GM23338 (cell line): Measurements from ENCODE around the gene GATA5. TPM values are rescaled to one million over a fixed set of nuclear protein-coding genes. Genes with fewer than 3 reads are reported as not detected.

Experiments
- ATAC-seq: fragments of 200-7000 bp; cut with Tn5 transposase; 3 replicates; pipeline ENCODE4 v1.9.1; 2020
- DNase-seq: peaks from one replicate; pipeline ENCODE4 v3.0.0-alpha.2; 2015; ENCODE audit warnings: low spot score
- H2AFZ ChIP-seq: fragments of 200-600 bp; sonication (generic); 2 replicates; pipeline ENCODE4 v1.8.0; 2016; ENCODE audit warnings: antibody characterized with exemption, mild to moderate bottlenecking, moderate library complexity
- H3F3A ChIP-seq: fragments of 200-600 bp; sonication (generic); replicated peaks from 2 replicates; pipeline ENCODE4 v1.8.0; 2017; ENCODE audit warnings: antibody characterized with exemption, mixed run types, low read depth
- H3K27ac ChIP-seq: fragments of 200-600 bp; sonication (generic); 2 replicates; pipeline ENCODE4 v1.6.1; 2016; ENCODE audit warnings: low read depth
- H3K27me3 ChIP-seq: fragments of 200-600 bp; sonication (generic); 2 replicates; pipeline ENCODE4 v1.8.0; 2016; ENCODE audit warnings: mild to moderate bottlenecking, mixed run types, moderate library complexity; ENCODE audit not compliant: insufficient read depth
- H3K36me3 ChIP-seq: fragments of 200-600 bp; sonication (generic); 2 replicates; pipeline ENCODE4 v1.8.0; 2016; ENCODE audit warnings: mild to moderate bottlenecking; ENCODE audit not compliant: insufficient read depth
- H3K4me1 ChIP-seq: fragments of 200-600 bp; sonication (generic); 2 replicates; pipeline ENCODE4 v1.8.0; 2016; ENCODE audit warnings: mild to moderate bottlenecking, moderate library complexity; ENCODE audit not compliant: insufficient read depth
- H3K4me2 ChIP-seq: fragments of 200-600 bp; sonication (generic); 2 replicates; pipeline ENCODE4 v1.7.1; 2017; ENCODE audit warnings: mixed run types
- H3K4me3 ChIP-seq: fragments of 200-600 bp; sonication (generic); 2 replicates; pipeline ENCODE4 v1.6.1; 2016; ENCODE audit warnings: mixed run types
- H3K79me2 ChIP-seq: fragments of 200-600 bp; sonication (generic); replicated peaks from 2 replicates; pipeline ENCODE4 v1.8.0; 2017; ENCODE audit warnings: mild to moderate bottlenecking; ENCODE audit not compliant: insufficient read depth
- H3K9me2 ChIP-seq: fragments of 200-600 bp; sonication (generic); 2 replicates; pipeline ENCODE4 v1.8.0; 2017; ENCODE audit not compliant: insufficient read depth
- H4K20me1 ChIP-seq: fragments of 200-600 bp; sonication (generic); replicated peaks from 2 replicates; pipeline ENCODE4 v1.8.0; 2017; ENCODE audit warnings: mild to moderate bottlenecking; ENCODE audit not compliant: insufficient read depth
- H3K27ac Mint-ChIP-seq: 2 replicates; pipeline ENCODE4 v1.8.0; 2020; ENCODE audit warnings: inconsistent platforms, mild to moderate bottlenecking, moderate library complexity, mixed read lengths
- H3K27me3 Mint-ChIP-seq: 3 replicates; pipeline ENCODE4 v1.8.0; 2022; ENCODE audit warnings: low read depth, mild to moderate bottlenecking, moderate library complexity, mixed read lengths, inconsistent platforms; ENCODE audit not compliant: insufficient read depth, poor library complexity
- H3K36me3 Mint-ChIP-seq: 3 replicates; pipeline ENCODE4 v1.8.0; 2021; ENCODE audit warnings: low read depth, mild to moderate bottlenecking, inconsistent platforms, moderate library complexity, mixed read lengths
- H3K4me1 Mint-ChIP-seq: 3 replicates; pipeline ENCODE4 v1.8.0; 2020; ENCODE audit warnings: mild to moderate bottlenecking, inconsistent platforms, mixed read lengths
- H3K4me3 Mint-ChIP-seq: 3 replicates; pipeline ENCODE4 v1.8.0; 2021; ENCODE audit warnings: moderate library complexity, mild to moderate bottlenecking, inconsistent platforms, mixed read lengths
- H3K9me3 Mint-ChIP-seq: 3 replicates; pipeline ENCODE4 v1.8.0; 2020; ENCODE audit warnings: moderate library complexity, mild to moderate bottlenecking, inconsistent platforms, mixed read lengths
- CREB1 ChIP-seq: fragments of 250-450 bp; sonication (Bioruptor Pico); IDR thresholded peaks from 2 replicates; pipeline ENCODE4 v1.5.0; 2020; ENCODE audit warnings: low read depth, mild to moderate bottlenecking, moderate library complexity
- EZH2 ChIP-seq: fragments of 200-600 bp; sonication (generic); IDR thresholded peaks from one replicate; pipeline ENCODE4 v1.8.0; 2017; ENCODE audit warnings: antibody characterized with exemption, mild to moderate bottlenecking, low read depth; ENCODE audit not compliant: unreplicated experiment
- EZH2phosphoT487 ChIP-seq: fragments of 200-600 bp; sonication (generic); IDR thresholded peaks from one replicate; pipeline ENCODE4 v1.8.1; 2018; ENCODE audit warnings: antibody characterized with exemption; ENCODE audit not compliant: unreplicated experiment
- JUNB ChIP-seq: IDR thresholded peaks from one replicate; pipeline ENCODE4 v1.6.1; 2016; ENCODE audit warnings: antibody characterized with exemption; ENCODE audit not compliant: unreplicated experiment
- NANOG ChIP-seq: IDR thresholded peaks from 2 replicates; pipeline ENCODE4 v1.6.1; 2016; ENCODE audit warnings: antibody characterized with exemption, borderline replicate concordance
- POLR2AphosphoS5 ChIP-seq: IDR thresholded peaks from 2 replicates; pipeline ENCODE4 v1.6.1; 2016; ENCODE audit warnings: antibody characterized with exemption, low read depth
- STAT1 ChIP-seq: IDR thresholded peaks from one replicate; pipeline ENCODE4 v1.6.1; 2016; ENCODE audit warnings: antibody characterized with exemption; ENCODE audit not compliant: unreplicated experiment
- ZNF114 ChIP-seq: fragments of 250-450 bp; sonication (Bioruptor Pico); IDR thresholded peaks from 2 replicates; pipeline ENCODE4 v1.5.0; 2020; ENCODE audit warnings: mild to moderate bottlenecking, moderate library complexity
- ZNF331 ChIP-seq: fragments of 250-450 bp; sonication (Bioruptor Pico); IDR thresholded peaks from 2 replicates; pipeline ENCODE4 v1.5.0; 2020; ENCODE audit warnings: low read depth, mild to moderate bottlenecking, moderate library complexity
- polyA plus RNA-seq: library from polyadenylated mRNA; unstranded; fragments of >200 nt; fragmentation: Nextera tagmentation; extraction: Ambion mirVana; gene quantifications from 2 replicates; pipeline ENCODE4 v1.2.1, GENCODE V29; 2016
- total RNA-seq: library from RNA; depleted of rRNA; stranded (reverse); fragments of >200 nt; shearing (Covaris generic); gene quantifications from 2 replicates; pipeline ENCODE4 v1.2.3, GENCODE V29; 2014
- TF ChIP-seq, protein P1 (sequence below): fragments of 250-450 bp; sonication (Bioruptor Pico); IDR thresholded peaks from 2 replicates; pipeline ENCODE4 v1.5.0; 2020; ENCODE audit warnings: mild to moderate bottlenecking, moderate library complexity
- TF ChIP-seq, protein P2 (sequence below): IDR thresholded peaks from one replicate; pipeline ENCODE4 v1.6.1; 2018; ENCODE audit warnings: antibody characterized with exemption; ENCODE audit not compliant: unreplicated experiment
- TF ChIP-seq, protein P3 (sequence below), 2 experiments: fragments of 200-600 bp in 1 of 2; sonication (generic) in 1 of 2; conservative IDR thresholded peaks; 2 replicates each; pipeline versions ENCODE4 v1.5.1 to v1.6.1; 2016 to 2017; ENCODE audit warnings: antibody characterized with exemption in 2 of 2, low read depth in 2 of 2, mild to moderate bottlenecking in 2 of 2, moderate library complexity in 1 of 2
- TF ChIP-seq, protein P4 (sequence below): IDR thresholded peaks from 2 replicates; pipeline ENCODE4 v1.6.1; 2016; ENCODE audit warnings: antibody characterized with exemption

GATA5 gene
- total and polyA plus RNA-seq, 2 experiments from 2014 or later: 0.60 to 0.73 TPM

DNA sequence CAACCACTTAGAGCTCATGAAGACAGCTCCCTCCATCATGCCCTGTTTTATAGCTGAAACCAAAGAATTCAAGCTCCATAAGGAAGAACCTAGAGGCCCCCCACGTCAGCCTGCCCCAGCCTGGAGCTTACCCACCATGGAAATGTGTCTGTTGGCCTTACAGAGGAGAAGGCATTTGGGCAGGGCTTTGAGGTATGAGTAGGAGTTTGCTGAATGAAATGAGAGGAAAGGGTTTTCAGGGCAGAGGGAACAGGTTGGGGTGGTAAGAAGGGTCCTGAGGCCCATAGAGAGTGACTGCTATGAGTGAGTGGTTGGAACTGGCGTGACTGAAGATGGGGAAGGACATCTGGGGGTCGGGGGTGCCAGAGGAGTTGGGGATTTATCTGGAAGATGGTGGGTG lies 12.7 kb upstream of the GATA5 start:
- no peak for DNase-seq
- Histone ChIP-seq H3K27me3 (no peaks in the 10 kb centered on the region), H3K4me3 (no peak overlapping the region), H3K36me3 (no peaks in the 10 kb centered on the region), H3K27ac (no peak overlapping the region), H3K9me2 (no peaks in the 10 kb centered on the region), H3K4me1 (no peaks in the 10 kb centered on the region; the same call in 1 of the 2 replicates), H2AFZ (no peak overlapping the region), H4K20me1 (no peaks in the 10 kb centered on the region), H3F3A (0 out of 2 replicates have a peak, but pooled peaks cover 6% of the 10 kb centered on the region), H3K79me2 (no peaks in the 10 kb centered on the region), H3K4me2 (no peak overlapping the region)
- no peak overlapping the region for H3K27ac Mint-ChIP-seq
- H3K9me3 Mint-ChIP-seq: peaks cover 2% of the 10 kb centered on the region; the same call in 1 of the 3 replicates
- peaks cover 9% of the 10 kb centered on the region; the same call in 2 of the 3 replicates for H3K4me1 Mint-ChIP-seq
- ATAC-seq: no peak
- no peak for TF ChIP-seq EZH2phosphoT487
- TF ChIP-seq ZNF114 (CRISPR knock-in tag): no peak
- no peak for TF ChIP-seq STAT1
- TF ChIP-seq, protein P1, sequence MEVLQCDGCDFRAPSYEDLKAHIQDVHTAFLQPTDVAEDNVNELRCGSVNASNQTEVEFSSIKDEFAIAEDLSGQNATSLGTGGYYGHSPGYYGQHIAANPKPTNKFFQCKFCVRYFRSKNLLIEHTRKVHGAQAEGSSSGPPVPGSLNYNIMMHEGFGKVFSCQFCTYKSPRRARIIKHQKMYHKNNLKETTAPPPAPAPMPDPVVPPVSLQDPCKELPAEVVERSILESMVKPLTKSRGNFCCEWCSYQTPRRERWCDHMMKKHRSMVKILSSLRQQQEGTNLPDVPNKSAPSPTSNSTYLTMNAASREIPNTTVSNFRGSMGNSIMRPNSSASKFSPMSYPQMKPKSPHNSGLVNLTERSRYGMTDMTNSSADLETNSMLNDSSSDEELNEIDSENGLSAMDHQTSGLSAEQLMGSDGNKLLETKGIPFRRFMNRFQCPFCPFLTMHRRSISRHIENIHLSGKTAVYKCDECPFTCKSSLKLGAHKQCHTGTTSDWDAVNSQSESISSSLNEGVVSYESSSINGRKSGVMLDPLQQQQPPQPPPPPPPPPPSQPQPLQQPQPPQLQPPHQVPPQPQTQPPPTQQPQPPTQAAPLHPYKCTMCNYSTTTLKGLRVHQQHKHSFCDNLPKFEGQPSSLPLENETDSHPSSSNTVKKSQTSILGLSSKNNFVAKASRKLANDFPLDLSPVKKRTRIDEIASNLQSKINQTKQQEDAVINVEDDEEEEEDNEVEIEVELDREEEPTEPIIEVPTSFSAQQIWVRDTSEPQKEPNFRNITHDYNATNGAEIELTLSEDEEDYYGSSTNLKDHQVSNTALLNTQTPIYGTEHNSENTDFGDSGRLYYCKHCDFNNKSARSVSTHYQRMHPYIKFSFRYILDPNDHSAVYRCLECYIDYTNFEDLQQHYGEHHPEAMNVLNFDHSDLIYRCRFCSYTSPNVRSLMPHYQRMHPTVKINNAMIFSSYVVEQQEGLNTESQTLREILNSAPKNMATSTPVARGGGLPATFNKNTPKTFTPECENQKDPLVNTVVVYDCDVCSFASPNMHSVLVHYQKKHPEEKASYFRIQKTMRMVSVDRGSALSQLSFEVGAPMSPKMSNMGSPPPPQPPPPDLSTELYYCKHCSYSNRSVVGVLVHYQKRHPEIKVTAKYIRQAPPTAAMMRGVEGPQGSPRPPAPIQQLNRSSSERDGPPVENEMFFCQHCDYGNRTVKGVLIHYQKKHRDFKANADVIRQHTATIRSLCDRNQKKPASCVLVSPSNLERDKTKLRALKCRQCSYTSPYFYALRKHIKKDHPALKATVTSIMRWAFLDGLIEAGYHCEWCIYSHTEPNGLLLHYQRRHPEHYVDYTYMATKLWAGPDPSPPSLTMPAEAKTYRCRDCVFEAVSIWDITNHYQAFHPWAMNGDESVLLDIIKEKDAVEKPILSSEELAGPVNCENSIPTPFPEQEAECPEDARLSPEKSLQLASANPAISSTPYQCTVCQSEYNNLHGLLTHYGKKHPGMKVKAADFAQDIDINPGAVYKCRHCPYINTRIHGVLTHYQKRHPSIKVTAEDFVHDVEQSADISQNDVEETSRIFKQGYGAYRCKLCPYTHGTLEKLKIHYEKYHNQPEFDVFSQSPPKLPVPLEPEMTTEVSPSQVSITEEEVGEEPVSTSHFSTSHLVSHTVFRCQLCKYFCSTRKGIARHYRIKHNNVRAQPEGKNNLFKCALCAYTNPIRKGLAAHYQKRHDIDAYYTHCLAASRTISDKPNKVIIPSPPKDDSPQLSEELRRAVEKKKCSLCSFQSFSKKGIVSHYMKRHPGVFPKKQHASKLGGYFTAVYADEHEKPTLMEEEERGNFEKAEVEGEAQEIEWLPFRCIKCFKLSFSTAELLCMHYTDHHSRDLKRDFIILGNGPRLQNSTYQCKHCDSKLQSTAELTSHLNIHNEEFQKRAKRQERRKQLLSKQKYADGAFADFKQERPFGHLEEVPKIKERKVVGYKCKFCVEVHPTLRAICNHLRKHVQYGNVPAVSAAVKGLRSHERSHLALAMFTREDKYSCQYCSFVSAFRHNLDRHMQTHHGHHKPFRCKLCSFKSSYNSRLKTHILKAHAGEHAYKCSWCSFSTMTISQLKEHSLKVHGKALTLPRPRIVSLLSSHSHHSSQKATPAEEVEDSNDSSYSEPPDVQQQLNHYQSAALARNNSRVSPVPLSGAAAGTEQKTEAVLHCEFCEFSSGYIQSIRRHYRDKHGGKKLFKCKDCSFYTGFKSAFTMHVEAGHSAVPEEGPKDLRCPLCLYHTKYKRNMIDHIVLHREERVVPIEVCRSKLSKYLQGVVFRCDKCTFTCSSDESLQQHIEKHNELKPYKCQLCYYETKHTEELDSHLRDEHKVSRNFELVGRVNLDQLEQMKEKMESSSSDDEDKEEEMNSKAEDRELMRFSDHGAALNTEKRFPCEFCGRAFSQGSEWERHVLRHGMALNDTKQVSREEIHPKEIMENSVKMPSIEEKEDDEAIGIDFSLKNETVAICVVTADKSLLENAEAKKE (CRISPR knock-in tag): no peak
- TF ChIP-seq, protein P2, sequence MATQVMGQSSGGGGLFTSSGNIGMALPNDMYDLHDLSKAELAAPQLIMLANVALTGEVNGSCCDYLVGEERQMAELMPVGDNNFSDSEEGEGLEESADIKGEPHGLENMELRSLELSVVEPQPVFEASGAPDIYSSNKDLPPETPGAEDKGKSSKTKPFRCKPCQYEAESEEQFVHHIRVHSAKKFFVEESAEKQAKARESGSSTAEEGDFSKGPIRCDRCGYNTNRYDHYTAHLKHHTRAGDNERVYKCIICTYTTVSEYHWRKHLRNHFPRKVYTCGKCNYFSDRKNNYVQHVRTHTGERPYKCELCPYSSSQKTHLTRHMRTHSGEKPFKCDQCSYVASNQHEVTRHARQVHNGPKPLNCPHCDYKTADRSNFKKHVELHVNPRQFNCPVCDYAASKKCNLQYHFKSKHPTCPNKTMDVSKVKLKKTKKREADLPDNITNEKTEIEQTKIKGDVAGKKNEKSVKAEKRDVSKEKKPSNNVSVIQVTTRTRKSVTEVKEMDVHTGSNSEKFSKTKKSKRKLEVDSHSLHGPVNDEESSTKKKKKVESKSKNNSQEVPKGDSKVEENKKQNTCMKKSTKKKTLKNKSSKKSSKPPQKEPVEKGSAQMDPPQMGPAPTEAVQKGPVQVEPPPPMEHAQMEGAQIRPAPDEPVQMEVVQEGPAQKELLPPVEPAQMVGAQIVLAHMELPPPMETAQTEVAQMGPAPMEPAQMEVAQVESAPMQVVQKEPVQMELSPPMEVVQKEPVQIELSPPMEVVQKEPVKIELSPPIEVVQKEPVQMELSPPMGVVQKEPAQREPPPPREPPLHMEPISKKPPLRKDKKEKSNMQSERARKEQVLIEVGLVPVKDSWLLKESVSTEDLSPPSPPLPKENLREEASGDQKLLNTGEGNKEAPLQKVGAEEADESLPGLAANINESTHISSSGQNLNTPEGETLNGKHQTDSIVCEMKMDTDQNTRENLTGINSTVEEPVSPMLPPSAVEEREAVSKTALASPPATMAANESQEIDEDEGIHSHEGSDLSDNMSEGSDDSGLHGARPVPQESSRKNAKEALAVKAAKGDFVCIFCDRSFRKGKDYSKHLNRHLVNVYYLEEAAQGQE: no peak
- TF ChIP-seq POLR2AphosphoS5: no peak
- TF ChIP-seq JUNB: no peak
- TF ChIP-seq, protein P3, sequence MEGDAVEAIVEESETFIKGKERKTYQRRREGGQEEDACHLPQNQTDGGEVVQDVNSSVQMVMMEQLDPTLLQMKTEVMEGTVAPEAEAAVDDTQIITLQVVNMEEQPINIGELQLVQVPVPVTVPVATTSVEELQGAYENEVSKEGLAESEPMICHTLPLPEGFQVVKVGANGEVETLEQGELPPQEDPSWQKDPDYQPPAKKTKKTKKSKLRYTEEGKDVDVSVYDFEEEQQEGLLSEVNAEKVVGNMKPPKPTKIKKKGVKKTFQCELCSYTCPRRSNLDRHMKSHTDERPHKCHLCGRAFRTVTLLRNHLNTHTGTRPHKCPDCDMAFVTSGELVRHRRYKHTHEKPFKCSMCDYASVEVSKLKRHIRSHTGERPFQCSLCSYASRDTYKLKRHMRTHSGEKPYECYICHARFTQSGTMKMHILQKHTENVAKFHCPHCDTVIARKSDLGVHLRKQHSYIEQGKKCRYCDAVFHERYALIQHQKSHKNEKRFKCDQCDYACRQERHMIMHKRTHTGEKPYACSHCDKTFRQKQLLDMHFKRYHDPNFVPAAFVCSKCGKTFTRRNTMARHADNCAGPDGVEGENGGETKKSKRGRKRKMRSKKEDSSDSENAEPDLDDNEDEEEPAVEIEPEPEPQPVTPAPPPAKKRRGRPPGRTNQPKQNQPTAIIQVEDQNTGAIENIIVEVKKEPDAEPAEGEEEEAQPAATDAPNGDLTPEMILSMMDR (conservative IDR thresholded peaks at IDR 0.05; ENCODE audit: low read depth in 2 of 2): no peak
- TF ChIP-seq NANOG: no peak
- TF ChIP-seq CREB1 (CRISPR knock-in tag): no peak
- TF ChIP-seq EZH2: no peak
- no peak for TF ChIP-seq ZNF331
- TF ChIP-seq, protein P4, sequence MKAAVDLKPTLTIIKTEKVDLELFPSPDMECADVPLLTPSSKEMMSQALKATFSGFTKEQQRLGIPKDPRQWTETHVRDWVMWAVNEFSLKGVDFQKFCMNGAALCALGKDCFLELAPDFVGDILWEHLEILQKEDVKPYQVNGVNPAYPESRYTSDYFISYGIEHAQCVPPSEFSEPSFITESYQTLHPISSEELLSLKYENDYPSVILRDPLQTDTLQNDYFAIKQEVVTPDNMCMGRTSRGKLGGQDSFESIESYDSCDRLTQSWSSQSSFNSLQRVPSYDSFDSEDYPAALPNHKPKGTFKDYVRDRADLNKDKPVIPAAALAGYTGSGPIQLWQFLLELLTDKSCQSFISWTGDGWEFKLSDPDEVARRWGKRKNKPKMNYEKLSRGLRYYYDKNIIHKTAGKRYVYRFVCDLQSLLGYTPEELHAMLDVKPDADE: no peak
- no peaks in the 10 kb centered on the region for H3K36me3 Mint-ChIP-seq
- no peak overlapping the region for H3K4me3 Mint-ChIP-seq
- peaks cover 23% of the 10 kb centered on the region for H3K27me3 Mint-ChIP-seq
